Psoas muscle (tissue), 8 donors: ENCODE data around the gene HSPB7. TPM values are rescaled to one million over a fixed set of nuclear protein-coding genes. Genes with fewer than 3 reads are reported as not detected.

Experiments
- ATAC-seq, 4 donors: fragments of 200-7000 bp; cut with Tn5 transposase; one replicate each; pipeline ENCODE4 v1.9.1; 2020; ENCODE audit warnings: moderate library complexity in 3 of 4, mild to moderate bottlenecking in 2 of 4
- DNase-seq, 2 donors: peaks; one replicate each; pipeline ENCODE4 v3.0.0-alpha.2; 2020
- H3K27ac ChIP-seq: fragments of 200-600 bp; one replicate; pipeline ENCODE4 v1.8.0; 2022
- H3K27me3 ChIP-seq, 3 donors: fragments of 200-600 bp in 1 of 3; one replicate each; pipeline versions ENCODE4 v1.6.1 to v1.8.0; 2013 to 2022; ENCODE audit warnings: low read length in 2 of 3, mild to moderate bottlenecking in 2 of 3, moderate library complexity in 1 of 3; ENCODE audit not compliant: insufficient read depth in 3 of 3
- H3K36me3 ChIP-seq, 2 donors: fragments of 200-600 bp in 1 of 2; one replicate each; pipeline versions ENCODE4 v1.6.1 to v1.8.0; 2013 to 2022; ENCODE audit warnings: low read depth in 1 of 2, mild to moderate bottlenecking in 1 of 2, moderate library complexity in 1 of 2; ENCODE audit not compliant: insufficient read depth in 1 of 2
- H3K4me1 ChIP-seq: fragments of 200-600 bp; one replicate; pipeline ENCODE4 v1.8.0; 2022
- H3K4me3 ChIP-seq: fragments of 200-600 bp; one replicate; pipeline ENCODE4 v1.8.0; 2022; ENCODE audit warnings: mild to moderate bottlenecking
- H3K9me3 ChIP-seq: fragments of 200-600 bp; one replicate; pipeline ENCODE4 v1.8.0; 2022
- CTCF ChIP-seq: fragments of 200-600 bp; IDR thresholded peaks from one replicate; pipeline ENCODE4 v1.8.0; 2022; ENCODE audit warnings: antibody characterized with exemption
- WGBS, 3 donors: extraction: QIAGEN DNeasy Blood & Tissue Kit; methylation state at CpG; one replicate each; pipeline versions ENCODE4 v1.1.6 to v1.1.7; 2013; 5-methylcytosine and 5-hydroxymethylcytosine counted together
- intact Hi-C, 2 donors: fragments of 100-400 bp; cut with DNase I; formaldehyde crosslinking; loops; one replicate each; pipeline versions ENCODE4 v1.11.0 to v1.14.2; 2022
- polyA plus RNA-seq, 3 donors: library from polyadenylated mRNA; stranded (reverse); fragments of 200-250 nt; gene quantifications; one replicate each; pipeline ENCODE4 v1.2.3, GENCODE V29; 2013
- total RNA-seq, 4 donors: library from RNA; stranded (reverse); fragmentation: NEBNext Ultra II Directional in 2 of 4; extraction: Animal tissue kit (Norgen Biotek cat#: 25700) in 2 of 4; gene quantifications; one replicate each; pipeline versions ENCODE4 v1.2.1 to v1.2.4, GENCODE V29; 2021 to 2023
- donor health status: healthy with polysubstance abuse.
- donor health status: DM: no; HTN: no; CAD: no; lungs with moderate emphysema.
- donor health status: Bipolar disorder and iron deficiency.
- donor health status: healthy.
- donor health status: DM: yes; HTN: yes; CAD: no.
- donor health status: DM: no; HTN: no; CAD: no.
- donor health status: DM: no; HTN: no; CAD: no.
- donor health status: DM: yes; HTN: yes; CAD: no.

HSPB7 gene
- total and polyA plus RNA-seq, 7 donors = 1,183 to 3,738 (median 2,156) TPM

- peak; percentile 40 to 57 for DNase-seq
- intact Hi-C loops = no loop called here
- 3 to 4% (median 3%) methylated on average over 22 to 25 of the region's 25 CpGs for WGBS, 3 donors
- Histone ChIP-seq H3K27ac (no peak overlapping the region), H3K4me3 (peak overlapping the region; percentile 60), H3K36me3 (no peaks in the 10 kb centered on the region), H3K4me1 (peaks cover 7% of the 10 kb centered on the region), H3K27me3 (no peaks in the 10 kb centered on the region), H3K9me3 (no peaks in the 10 kb centered on the region)
- ATAC-seq = peak; percentile 20 to 57 (median 30)
- no peak for TF ChIP-seq CTCF
Observed at GRCh38 chr1:16048573-16049189, 30.8 kb upstream of the HSPB7 start.

GRCh38 chr1:16047791-16048475 lies 30.1 kb upstream of the HSPB7 start:
- 64 to 86% (median 70%) methylated on average over 12 to 19 of the region's 19 CpGs for WGBS, 3 donors
- H3K4me1 ChIP-seq = peaks cover 7% of the 10 kb centered on the region
- no peak overlapping the region for H3K4me3 ChIP-seq
- H3K27me3 ChIP-seq = no peaks in the 10 kb centered on the region
- no peak for TF ChIP-seq CTCF
- intact Hi-C loops = no loop called here
- H3K27ac ChIP-seq = no peak overlapping the region
- DNase-seq (no peak), ATAC-seq (no peak)
- no peaks in the 10 kb centered on the region for H3K9me3 ChIP-seq
- H3K36me3 ChIP-seq = no peaks in the 10 kb centered on the region

- Histone ChIP-seq H3K27ac (no peak overlapping the region), H3K4me1 (peaks cover 7% of the 10 kb centered on the region), H3K27me3 (no peaks in the 10 kb centered on the region), H3K4me3 (no peak overlapping the region), H3K9me3 (no peaks in the 10 kb centered on the region), H3K36me3 (no peaks in the 10 kb centered on the region)
- ATAC-seq (peak in 1 of 4 donors; percentile 29), DNase-seq (no peak)
- WGBS, 3 donors = 65 to 70% (median 66%) methylated on average over 7 of the region's 7 CpGs
- intact Hi-C loops = no loop called here
- TF ChIP-seq CTCF = peak; percentile 20
Observed at GRCh38 chr1:16046842-16047241, 29.0 kb upstream of the HSPB7 start.

GRCh38 chr1:16043950-16044349 lies 26.1 kb upstream of the HSPB7 start:
- 96% methylated on average over 5 of the region's 5 CpGs for WGBS, 3 donors
- ATAC-seq (no peak), DNase-seq (no peak)
- Histone ChIP-seq H3K27ac (no peak overlapping the region), H3K4me1 (peaks cover 5% of the 10 kb centered on the region), H3K27me3 (no peaks in the 10 kb centered on the region), H3K36me3 (no peaks in the 10 kb centered on the region), H3K9me3 (no peaks in the 10 kb centered on the region), H3K4me3 (no peak overlapping the region)
- no peak for TF ChIP-seq CTCF
- intact Hi-C loops = loop anchor here in 1 of 2 donors (1.0 kb wide), 1 partner anchor 23 kb away; no protein-coding TSS in a partner anchor
